Skeletal muscle satellite cell (primary cell): ENCODE measurements around the gene RNF167.

Experiments used
- H3K27me3 ChIP-seq: 2 replicates; pipeline ENCODE4 v1.7.0; 2013; ENCODE audit warnings: low read length; ENCODE audit not compliant: control insufficient read depth, insufficient read depth
- H3K36me3 ChIP-seq: 2 replicates; pipeline ENCODE4 v1.7.0; 2013; ENCODE audit warnings: mild to moderate bottlenecking, control low read depth, low read length; ENCODE audit not compliant: insufficient read depth
- H3K4me1 ChIP-seq: 2 replicates; pipeline ENCODE4 v1.7.0; 2013; ENCODE audit warnings: low read length; ENCODE audit not compliant: control insufficient read depth, insufficient read depth
- H3K4me2 ChIP-seq: 2 replicates; pipeline ENCODE4 v1.7.0; 2013; ENCODE audit warnings: mild to moderate bottlenecking, low read length
- H3K4me3 ChIP-seq: 2 replicates; pipeline ENCODE4 v1.7.0; 2013; ENCODE audit warnings: low read length
- H3K9ac ChIP-seq: 2 replicates; pipeline ENCODE4 v1.7.0; 2013; ENCODE audit warnings: mild to moderate bottlenecking, low read depth, low read length, moderate library complexity
- H3K9me3 ChIP-seq: replicated peaks from 2 replicates; pipeline ENCODE4 v1.7.0; 2013; ENCODE audit warnings: mild to moderate bottlenecking, control low read depth, low read length

The RNF167 gene

DNA sequence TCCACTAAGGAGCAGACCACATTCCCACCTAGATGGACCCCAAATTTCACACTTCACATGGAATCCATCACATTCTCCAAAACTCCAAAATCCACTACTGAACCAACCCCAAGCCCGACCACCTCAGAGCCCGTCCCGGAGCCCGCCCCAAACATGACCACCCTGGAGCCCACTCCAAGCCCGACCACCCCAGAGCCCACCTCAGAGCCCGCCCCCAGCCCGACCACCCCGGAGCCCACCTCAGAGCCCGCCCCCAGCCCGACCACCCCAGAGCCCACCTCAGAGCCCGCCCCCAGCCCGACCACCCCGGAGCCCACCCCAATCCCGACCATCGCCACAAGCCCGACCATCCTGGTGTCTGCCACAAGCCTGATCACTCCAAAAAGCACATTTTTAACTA is 6.4 kb upstream of the RNF167 start:
- no peak overlapping the region for H3K4me3 ChIP-seq
- H3K9me3 ChIP-seq, result no peaks in the 10 kb centered on the region
- H3K9ac ChIP-seq, result peak overlapping the region; percentile 32
- H3K4me2 ChIP-seq, result peak overlapping the region; percentile 37
- peaks cover 21% of the 10 kb centered on the region for H3K36me3 ChIP-seq
- no peaks in the 10 kb centered on the region for H3K27me3 ChIP-seq
- H3K4me1 ChIP-seq, result peaks cover 14% of the 10 kb centered on the region

DNA sequence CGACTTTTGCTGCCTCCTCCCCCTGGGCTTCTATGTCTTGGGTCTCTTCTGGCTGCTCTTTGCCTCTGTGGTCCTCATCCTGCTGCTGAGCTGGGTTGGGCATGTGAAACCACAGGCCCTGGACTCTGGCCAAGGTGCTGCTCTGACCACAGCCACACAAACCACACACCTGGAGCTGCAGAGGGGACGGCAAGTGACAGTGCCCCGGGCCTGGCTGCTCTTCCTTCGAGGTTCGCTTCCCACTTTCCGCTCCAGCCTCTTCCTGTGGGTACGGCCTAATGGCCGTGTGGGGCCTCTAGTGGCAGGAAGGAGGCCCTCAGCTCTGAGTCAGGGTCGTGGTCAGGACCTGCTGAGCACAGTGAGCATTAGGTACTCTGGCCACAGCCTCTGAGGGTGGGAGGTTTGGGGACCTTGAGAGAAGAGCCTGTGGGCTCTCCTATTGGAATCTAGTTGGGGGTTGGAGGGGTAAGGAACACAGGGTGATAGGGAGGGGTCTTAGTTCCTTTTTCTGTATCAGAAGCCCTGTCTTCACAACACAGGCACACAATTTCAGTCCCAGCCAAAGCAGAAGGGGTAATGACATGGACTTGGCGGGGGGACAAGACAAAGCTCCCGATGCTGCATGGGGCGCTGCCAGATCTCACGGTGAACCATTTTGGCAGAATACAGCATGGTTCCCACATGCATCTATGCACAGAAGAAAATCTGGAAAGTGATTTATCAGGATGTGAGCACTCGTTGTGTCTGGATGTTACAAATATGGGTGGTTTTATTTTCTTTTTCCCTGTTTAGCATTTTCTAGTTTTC is 5.7 kb upstream of the RNF167 start:
- Histone ChIP-seq H3K27me3 (no peaks in the 10 kb centered on the region), H3K4me3 (no peak overlapping the region), H3K9ac (peak overlapping the region; percentile 32), H3K36me3 (peaks cover 21% of the 10 kb centered on the region), H3K4me1 (peaks cover 21% of the 10 kb centered on the region), H3K9me3 (no peaks in the 10 kb centered on the region), H3K4me2 (peak overlapping the region; percentile 37)

- Histone ChIP-seq H3K27me3 (no peaks in the 10 kb centered on the region), H3K36me3 (peaks cover 21% of the 10 kb centered on the region), H3K4me3 (no peak overlapping the region), H3K9ac (no peak overlapping the region), H3K9me3 (no peaks in the 10 kb centered on the region), H3K4me1 (peaks cover 21% of the 10 kb centered on the region), H3K4me2 (no peak overlapping the region)
Measured at GRCh38 chr17:4935650-4936049, 4.4 kb upstream of the RNF167 start.

DNA sequence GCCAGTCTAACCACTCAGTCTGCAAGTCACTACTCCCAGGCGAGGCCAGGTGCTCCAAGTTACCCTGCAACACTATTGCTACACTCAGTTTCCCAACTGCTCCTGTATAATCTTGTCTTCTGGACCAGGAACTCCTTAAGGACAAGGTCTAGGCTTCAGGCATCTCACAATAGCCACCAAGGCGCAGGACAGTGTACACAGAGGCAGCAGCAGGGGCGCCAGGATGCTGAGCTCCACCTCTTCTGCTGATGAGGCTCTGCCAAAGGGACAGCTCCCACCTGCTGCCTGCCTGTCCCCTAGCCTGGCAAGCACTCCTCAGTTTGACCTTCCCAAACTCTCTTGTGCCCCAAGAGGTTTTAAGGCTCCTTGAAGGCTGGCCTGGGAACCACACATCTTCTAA is 3.6 kb upstream of the RNF167 start:
- H3K27me3 ChIP-seq, result no peaks in the 10 kb centered on the region
- H3K9ac ChIP-seq, result no peak overlapping the region
- no peak overlapping the region for H3K4me2 ChIP-seq
- no peak overlapping the region for H3K4me3 ChIP-seq
- peaks cover 26% of the 10 kb centered on the region for H3K4me1 ChIP-seq
- H3K9me3 ChIP-seq, result no peaks in the 10 kb centered on the region
- H3K36me3 ChIP-seq, result peaks cover 18% of the 10 kb centered on the region

DNA sequence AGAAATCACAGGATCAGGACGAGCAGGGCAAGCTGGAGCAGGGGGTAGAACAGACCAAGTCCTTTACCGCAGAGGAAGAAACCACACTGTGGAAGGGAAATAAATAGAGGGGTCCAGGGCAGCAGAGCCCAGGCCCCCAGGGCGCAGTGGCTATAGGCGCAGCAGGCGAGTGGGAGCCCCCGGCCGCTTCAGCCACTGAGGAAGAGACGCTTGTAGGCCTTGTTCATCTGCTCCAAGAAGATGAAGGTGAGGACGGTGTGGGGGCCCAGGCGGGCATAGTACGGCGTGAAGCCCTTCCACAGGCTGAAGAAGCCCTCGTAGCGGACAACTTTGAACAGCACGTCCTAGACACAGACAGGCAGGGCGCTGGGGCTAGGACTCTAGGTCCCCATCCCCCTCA is 2.5 kb upstream of the RNF167 start:
- H3K4me3 ChIP-seq, result no peak overlapping the region
- H3K27me3 ChIP-seq, result no peaks in the 10 kb centered on the region
- no peak overlapping the region for H3K9ac ChIP-seq
- peaks cover 22% of the 10 kb centered on the region for H3K36me3 ChIP-seq
- H3K9me3 ChIP-seq, result no peaks in the 10 kb centered on the region
- no peak overlapping the region for H3K4me2 ChIP-seq
- H3K4me1 ChIP-seq, result peaks cover 29% of the 10 kb centered on the region

- Histone ChIP-seq H3K4me2 (peak overlapping the region; percentile 99), H3K27me3 (no peaks in the 10 kb centered on the region), H3K4me3 (no peak overlapping the region), H3K36me3 (peaks cover 27% of the 10 kb centered on the region), H3K9me3 (no peaks in the 10 kb centered on the region), H3K9ac (peak overlapping the region; percentile 94), H3K4me1 (peaks cover 32% of the 10 kb centered on the region)
Measured at GRCh38 chr17:4938069-4938491, 2.0 kb upstream of the RNF167 start.

- Histone ChIP-seq H3K4me1 (peaks cover 36% of the 10 kb centered on the region), H3K9me3 (no peaks in the 10 kb centered on the region), H3K4me3 (peak overlapping the region; percentile 90), H3K9ac (peak overlapping the region; percentile 94), H3K27me3 (no peaks in the 10 kb centered on the region), H3K4me2 (peak overlapping the region; percentile 99), H3K36me3 (peaks cover 35% of the 10 kb centered on the region)
Measured at GRCh38 chr17:4938688-4939545, 1.2 kb upstream of the RNF167 start.

- H3K4me1 ChIP-seq, result peaks cover 35% of the 10 kb centered on the region
- peak overlapping the region; percentile 99 for H3K4me2 ChIP-seq
- H3K27me3 ChIP-seq, result no peaks in the 10 kb centered on the region
- peak overlapping the region; percentile 90 for H3K4me3 ChIP-seq
- peaks cover 41% of the 10 kb centered on the region for H3K36me3 ChIP-seq
- H3K9me3 ChIP-seq, result no peaks in the 10 kb centered on the region
- H3K9ac ChIP-seq, result peak overlapping the region; percentile 94
Measured at GRCh38 chr17:4939546-4939795, 597 bp upstream of the RNF167 start.

DNA sequence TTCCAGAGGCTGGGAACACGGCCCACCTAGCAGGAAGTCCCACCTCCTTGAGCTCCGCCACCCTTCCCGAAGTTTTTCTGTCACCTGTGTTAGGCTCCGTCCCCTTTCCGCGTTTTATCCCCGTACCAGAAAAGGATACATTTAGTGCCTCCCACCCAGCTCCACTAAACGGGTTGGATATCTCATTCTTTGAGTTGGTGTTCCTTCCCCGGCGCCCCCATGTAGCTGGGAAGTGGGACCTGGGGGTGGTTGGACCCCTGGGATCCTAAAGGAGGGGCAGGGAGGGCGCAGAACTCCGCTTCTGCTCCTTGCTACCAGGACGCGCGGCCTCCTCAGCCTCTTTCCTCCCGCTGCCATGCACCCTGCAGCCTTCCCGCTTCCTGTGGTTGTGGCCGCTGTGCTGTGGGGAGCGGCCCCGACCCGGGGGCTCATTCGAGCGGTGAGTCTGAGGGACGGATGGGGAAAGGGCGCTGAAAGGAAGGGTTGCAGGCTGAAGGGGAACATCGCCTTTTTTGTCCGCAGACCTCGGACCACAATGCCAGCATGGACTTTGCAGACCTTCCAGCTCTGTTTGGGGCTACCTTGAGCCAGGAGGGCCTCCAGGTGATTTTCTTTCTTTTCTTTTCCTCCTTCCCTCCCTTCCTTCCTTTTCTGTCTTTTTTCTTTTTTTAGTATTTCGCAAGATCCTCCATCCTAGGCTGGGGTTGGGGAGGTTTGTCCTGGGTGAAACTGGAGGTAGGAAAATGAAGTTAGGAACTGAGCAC is 669 bp downstream of the RNF167 start:
- Histone ChIP-seq H3K4me2 (peak overlapping the region; percentile 99), H3K36me3 (peaks cover 52% of the 10 kb centered on the region), H3K4me3 (peak overlapping the region; percentile 90), H3K4me1 (peaks cover 45% of the 10 kb centered on the region), H3K27me3 (no peaks in the 10 kb centered on the region), H3K9ac (peak overlapping the region; percentile 94), H3K9me3 (no peaks in the 10 kb centered on the region)

GRCh38 chr17:4941319-4941610 is 1.2 kb downstream of the RNF167 start:
- H3K4me2 ChIP-seq, result peak overlapping the region; percentile 99
- no peaks in the 10 kb centered on the region for H3K27me3 ChIP-seq
- H3K4me1 ChIP-seq, result peaks cover 46% of the 10 kb centered on the region
- H3K9me3 ChIP-seq, result no peaks in the 10 kb centered on the region
- peak overlapping the region; percentile 90 for H3K4me3 ChIP-seq
- peak overlapping the region; percentile 94 for H3K9ac ChIP-seq
- H3K36me3 ChIP-seq, result peaks cover 52% of the 10 kb centered on the region

GRCh38 chr17:4942760-4943508 is 2.9 kb downstream of the RNF167 start:
- Histone ChIP-seq H3K27me3 (no peaks in the 10 kb centered on the region), H3K9me3 (no peaks in the 10 kb centered on the region), H3K9ac (peak overlapping the region; percentile 13), H3K4me2 (no peak overlapping the region), H3K4me1 (peaks cover 46% of the 10 kb centered on the region), H3K36me3 (peaks cover 55% of the 10 kb centered on the region), H3K4me3 (no peak overlapping the region)
